Mesenchymal stem cell (in vitro differentiated cells and primary cell): ENCODE measurements around the gene UPB1.

Experiments
- DNase-seq: peaks from one replicate; pipeline ENCODE4 v3.0.0-alpha.2; 2013
- H2AFZ ChIP-seq: one replicate; pipeline ENCODE4 v1.6.1; 2013; ENCODE audit warnings: low read depth, mild to moderate bottlenecking, control low read depth, inconsistent platforms, low read length, moderate library complexity
- H2AK5ac ChIP-seq: 2 replicates; pipeline ENCODE4 v1.6.1; 2013; ENCODE audit warnings: low read length, moderate library complexity, mild to moderate bottlenecking, inconsistent platforms; ENCODE audit not compliant: severe bottlenecking
- H2BK120ac ChIP-seq: one replicate; pipeline ENCODE4 v1.6.1; 2013; ENCODE audit warnings: low read depth, mild to moderate bottlenecking, inconsistent platforms, low read length, moderate library complexity
- H2BK12ac ChIP-seq, 2 experiments: one replicate each; pipeline ENCODE4 v1.6.1; 2013; ENCODE audit warnings: inconsistent platforms in 2 of 2, low read length in 2 of 2, mild to moderate bottlenecking in 2 of 2, moderate library complexity in 2 of 2, control low read depth in 1 of 2
- H2BK15ac ChIP-seq: one replicate; pipeline ENCODE4 v1.6.1; 2013; ENCODE audit warnings: mild to moderate bottlenecking, low read depth, inconsistent platforms; ENCODE audit not compliant: poor library complexity, severe bottlenecking
- H2BK5ac ChIP-seq: 2 replicates; pipeline ENCODE4 v1.6.1; 2013; ENCODE audit warnings: low read depth, mild to moderate bottlenecking, low read length, control low read depth, inconsistent platforms; ENCODE audit not compliant: poor library complexity, severe bottlenecking
- H3K14ac ChIP-seq, 2 experiments: one replicate each; pipeline ENCODE4 v1.6.1; 2013; ENCODE audit warnings: inconsistent platforms in 2 of 2, low read length in 2 of 2, control low read depth in 1 of 2, mild to moderate bottlenecking in 1 of 2, moderate library complexity in 1 of 2
- H3K18ac ChIP-seq, 2 experiments: one replicate each; pipeline ENCODE4 v1.6.1; 2013; ENCODE audit warnings: inconsistent platforms in 2 of 2, low read length in 2 of 2, control low read depth in 1 of 2, low read depth in 1 of 2, mild to moderate bottlenecking in 1 of 2
- H3K23ac ChIP-seq, 2 experiments: one replicate each; pipeline ENCODE4 v1.6.1; 2013; ENCODE audit warnings: inconsistent platforms in 2 of 2, low read length in 2 of 2, mild to moderate bottlenecking in 2 of 2, moderate library complexity in 2 of 2, control low read depth in 1 of 2
- H3K27ac ChIP-seq: 2 replicates; pipeline ENCODE4 v1.5.1; 2013; ENCODE audit warnings: mild to moderate bottlenecking, moderate library complexity, low read length, control low read depth, inconsistent platforms; ENCODE audit not compliant: poor library complexity, severe bottlenecking
- H3K27me3 ChIP-seq, 2 experiments: 2 replicates each; pipeline versions ENCODE4 v1.6.1 to v1.7.0; 2013; ENCODE audit warnings: low read length in 2 of 2, mild to moderate bottlenecking in 2 of 2, moderate library complexity in 2 of 2, control low read depth in 1 of 2, inconsistent platforms in 1 of 2; ENCODE audit not compliant: control insufficient read depth in 1 of 2, insufficient read depth in 1 of 2
- H3K36me3 ChIP-seq, 2 experiments: 2 replicates each; pipeline versions ENCODE4 v1.6.1 to v1.7.0; 2013; ENCODE audit warnings: low read length in 2 of 2, control low read depth in 1 of 2, inconsistent platforms in 1 of 2, low read depth in 1 of 2, mild to moderate bottlenecking in 1 of 2; ENCODE audit not compliant: insufficient read depth in 2 of 2, control insufficient read depth in 1 of 2
- H3K4ac ChIP-seq, 2 experiments: one replicate each; pipeline ENCODE4 v1.6.1; 2013; ENCODE audit warnings: inconsistent platforms in 2 of 2, low read length in 2 of 2, mild to moderate bottlenecking in 2 of 2, moderate library complexity in 2 of 2, control low read depth in 1 of 2, low read depth in 1 of 2
- H3K4me1 ChIP-seq: 2 replicates; pipeline ENCODE4 v1.6.1; 2013; ENCODE audit warnings: low read depth, low read length, control low read depth; ENCODE audit not compliant: control insufficient read depth, insufficient read depth
- H3K4me2 ChIP-seq: 2 replicates; pipeline ENCODE4 v1.6.1; 2013; ENCODE audit warnings: low read length, mild to moderate bottlenecking, inconsistent platforms; ENCODE audit not compliant: poor library complexity, severe bottlenecking
- H3K4me3 ChIP-seq, 2 experiments: 2 replicates each; pipeline versions ENCODE4 v1.5.1 to v1.7.0; 2013; ENCODE audit warnings: low read length in 2 of 2, mild to moderate bottlenecking in 2 of 2, control low read depth in 1 of 2, low read depth in 1 of 2; ENCODE audit not compliant: insufficient read depth in 1 of 2
- H3K79me1 ChIP-seq: replicated peaks from 2 replicates; pipeline ENCODE4 v1.6.1; 2013; ENCODE audit warnings: mild to moderate bottlenecking, control low read depth, low read length, inconsistent platforms; ENCODE audit not compliant: poor library complexity, severe bottlenecking
- H3K9ac ChIP-seq: 2 replicates; pipeline ENCODE4 v1.7.0; 2013; ENCODE audit warnings: mild to moderate bottlenecking, low read length, moderate library complexity
- H3K9me3 ChIP-seq: 2 replicates; pipeline ENCODE4 v1.7.0; 2013; ENCODE audit warnings: mild to moderate bottlenecking, low read length; ENCODE audit not compliant: control insufficient read depth
- H4K8ac ChIP-seq: one replicate; pipeline ENCODE4 v1.6.1; 2013; ENCODE audit warnings: inconsistent platforms, mild to moderate bottlenecking, low read length, moderate library complexity
- H4K91ac ChIP-seq: one replicate; pipeline ENCODE4 v1.6.1; 2013; ENCODE audit warnings: mild to moderate bottlenecking, low read length, inconsistent platforms
- WGBS: methylation state at CpG from one replicate; pipeline ENCODE4 v1.1.7; 2013; ENCODE audit warnings: mixed read lengths; 5-methylcytosine and 5-hydroxymethylcytosine counted together

The UPB1 gene

DNA sequence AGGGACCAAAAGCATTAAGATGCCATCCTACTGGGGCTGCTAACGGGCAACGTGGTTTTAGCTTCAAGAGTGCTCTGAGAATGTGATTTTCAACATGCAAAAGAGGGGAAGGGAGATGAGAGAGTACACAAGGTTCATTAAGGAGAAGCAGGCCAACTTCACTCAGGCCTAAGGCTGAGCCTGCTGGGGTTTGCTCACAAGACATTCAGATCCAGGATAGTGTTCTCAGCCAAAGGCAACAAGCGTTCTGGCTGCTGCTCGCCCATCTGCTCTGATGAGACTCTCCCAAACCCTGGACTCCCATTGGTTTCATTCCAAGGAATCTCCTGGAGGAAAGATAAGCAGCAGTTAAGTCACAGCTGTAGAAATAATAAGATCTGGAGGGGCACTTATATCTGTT is 23.6 kb upstream of the UPB1 start:
- Histone ChIP-seq H3K9me3 (no peaks in the 10 kb centered on the region), H3K36me3 (no peaks in the 10 kb centered on the region), H4K91ac (no peak overlapping the region), H3K27ac (no peak overlapping the region), H2AFZ (no peak overlapping the region), H3K27me3 (no peaks in the 10 kb centered on the region), H3K14ac (no peak overlapping the region), H2BK120ac (no peak overlapping the region), H3K79me1 (no peaks in the 10 kb centered on the region), H3K4me3 (no peak overlapping the region), H3K4me1 (peaks cover 14% of the 10 kb centered on the region), H2BK12ac (no peak overlapping the region), H2BK15ac (no peak overlapping the region), H3K18ac (no peak overlapping the region), H2AK5ac (no peak overlapping the region), H4K8ac (no peak overlapping the region), H3K4ac (no peak overlapping the region), H3K23ac (no peak overlapping the region), H2BK5ac (no peak overlapping the region), H3K9ac (peak overlapping the region; percentile 31), H3K4me2 (no peak overlapping the region)
- no peak for DNase-seq
- 95% methylated on average over 4 of the region's 4 CpGs for WGBS

DNA sequence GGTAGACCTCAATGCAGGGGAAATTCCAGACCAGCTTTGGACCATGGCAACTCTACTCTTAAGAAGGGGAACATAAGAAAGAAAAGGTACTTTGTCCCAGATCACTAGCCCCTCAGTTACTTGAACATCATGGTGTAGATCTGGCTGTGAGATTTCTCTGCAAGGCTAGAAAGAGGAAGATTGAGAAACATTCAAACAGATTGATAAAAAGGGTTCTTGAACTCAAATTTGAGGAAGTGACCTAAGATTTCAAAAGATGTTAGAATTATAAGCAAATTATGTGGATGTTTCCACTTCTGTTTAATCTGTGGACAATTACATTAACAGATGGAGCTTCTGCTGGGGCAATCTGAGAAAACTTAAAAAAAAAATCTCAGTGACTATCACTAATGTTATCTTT is 21.8 kb upstream of the UPB1 start:
- Histone ChIP-seq H3K36me3 (no peaks in the 10 kb centered on the region), H2AFZ (no peak overlapping the region), H3K4me2 (no peak overlapping the region), H2AK5ac (peak overlapping the region; percentile 33), H3K27me3 (no peaks in the 10 kb centered on the region), H3K9ac (no peak overlapping the region), H3K9me3 (no peaks in the 10 kb centered on the region), H3K4me3 (no peak overlapping the region), H2BK5ac (no peak overlapping the region), H3K14ac (no peak overlapping the region), H2BK12ac (peak overlapping the region; percentile 11 to 63), H3K18ac (no peak overlapping the region), H3K4me1 (peaks cover 8% of the 10 kb centered on the region), H3K4ac (no peak overlapping the region), H4K91ac (no peak overlapping the region), H3K23ac (no peak overlapping the region), H3K27ac (no peak overlapping the region), H2BK120ac (no peak overlapping the region), H3K79me1 (no peaks in the 10 kb centered on the region), H2BK15ac (no peak overlapping the region), H4K8ac (no peak overlapping the region)
- no peak for DNase-seq

DNA sequence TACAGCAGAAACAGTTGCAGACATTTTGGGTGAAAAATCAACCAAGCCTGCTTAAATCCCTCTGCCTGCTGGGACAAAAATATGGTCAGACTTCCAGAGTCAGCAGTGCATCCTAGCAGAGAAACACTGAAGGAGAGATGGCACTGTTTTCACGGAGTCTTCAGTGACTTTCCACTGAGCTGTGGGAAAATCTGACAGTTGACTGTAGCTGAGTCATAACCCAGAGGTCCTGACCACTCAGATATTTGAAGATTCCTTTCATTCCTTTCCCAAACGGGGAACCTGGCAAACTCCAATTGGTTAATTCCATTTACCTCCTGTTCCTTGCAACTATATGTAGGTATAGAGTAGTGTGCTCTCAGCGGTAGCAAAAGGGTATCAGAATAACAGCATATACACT is 20.9 kb upstream of the UPB1 start:
- H3K18ac ChIP-seq, result no peak overlapping the region
- H3K14ac ChIP-seq, result no peak overlapping the region
- H2BK12ac ChIP-seq, result no peak overlapping the region
- no peak overlapping the region for H2AFZ ChIP-seq
- H2BK5ac ChIP-seq, result peak overlapping the region; percentile 22
- H3K4me2 ChIP-seq, result no peak overlapping the region
- H2BK15ac ChIP-seq, result no peak overlapping the region
- H2BK120ac ChIP-seq, result no peak overlapping the region
- H3K9ac ChIP-seq, result peak overlapping the region; percentile 29
- H3K79me1 ChIP-seq, result no peaks in the 10 kb centered on the region
- DNase-seq, result peak; percentile 89
- 0% methylated on average over 1 of the region's 3 CpGs for WGBS
- H2AK5ac ChIP-seq, result peak overlapping the region; percentile 69
- no peaks in the 10 kb centered on the region for H3K27me3 ChIP-seq
- no peaks in the 10 kb centered on the region for H3K36me3 ChIP-seq
- H3K4ac ChIP-seq, result peak overlapping the region in 1 of 2 experiments; percentile 3
- no peak overlapping the region for H4K91ac ChIP-seq
- H3K9me3 ChIP-seq, result no peaks in the 10 kb centered on the region
- H4K8ac ChIP-seq, result no peak overlapping the region
- peaks cover 8% of the 10 kb centered on the region for H3K4me1 ChIP-seq
- H3K27ac ChIP-seq, result peak overlapping the region; percentile 98
- H3K23ac ChIP-seq, result no peak overlapping the region
- no peak overlapping the region for H3K4me3 ChIP-seq

DNA sequence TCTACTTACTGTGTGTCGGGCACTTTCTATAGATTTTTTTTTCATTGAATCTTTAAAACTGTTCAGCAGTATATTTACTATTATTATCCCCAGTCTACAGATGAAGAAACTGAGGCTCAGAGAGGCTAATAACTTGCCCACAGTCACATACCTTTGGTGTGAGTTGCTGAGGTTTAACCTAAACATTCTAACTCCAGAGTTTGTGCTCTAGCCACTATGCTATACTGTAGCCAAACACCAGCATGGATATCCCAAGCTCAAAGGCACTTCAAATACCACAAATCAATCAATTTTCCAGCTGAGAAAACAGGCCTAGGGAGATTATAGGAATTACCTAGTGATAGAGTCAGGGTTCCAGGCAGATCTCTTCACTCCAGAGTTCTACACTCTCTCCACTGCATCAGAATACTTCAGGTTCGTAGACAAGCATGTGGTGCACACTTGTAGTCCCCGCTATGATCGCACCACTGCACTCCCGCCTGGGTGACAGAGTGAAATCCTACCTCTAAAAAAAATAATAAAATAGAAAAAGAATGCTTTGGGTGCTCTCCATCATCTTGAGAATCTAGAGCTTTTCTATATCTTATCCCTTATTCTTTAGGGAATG is 20.4 kb upstream of the UPB1 start:
- peak; percentile 48 for DNase-seq
- Histone ChIP-seq H3K9me3 (no peaks in the 10 kb centered on the region), H2AFZ (no peak overlapping the region), H3K27me3 (no peaks in the 10 kb centered on the region), H3K23ac (no peak overlapping the region), H2BK5ac (peak overlapping the region; percentile 62), H3K18ac (peak overlapping the region; percentile 12 to 67), H2BK15ac (no peak overlapping the region), H4K91ac (no peak overlapping the region), H3K79me1 (no peaks in the 10 kb centered on the region), H3K36me3 (no peaks in the 10 kb centered on the region), H2BK12ac (peak overlapping the region; percentile 6 to 78), H3K9ac (no peak overlapping the region), H4K8ac (no peak overlapping the region), H3K4me2 (peak overlapping the region; percentile 25), H3K4ac (no peak overlapping the region), H3K27ac (peak overlapping the region; percentile 89), H3K4me1 (peaks cover 8% of the 10 kb centered on the region), H2AK5ac (peak overlapping the region; percentile 99), H3K4me3 (no peak overlapping the region), H2BK120ac (no peak overlapping the region), H3K14ac (no peak overlapping the region)
- 38% methylated on average over 1 of the region's 5 CpGs for WGBS
